Astrocyte (in vitro differentiated cells and primary cell): Measurements from ENCODE around the gene CDK6.

Source experiments
- CTCF ChIP-seq: IDR thresholded peaks from 2 replicates; pipeline ENCODE4 v1.5.1; 2011; ENCODE audit warnings: low read depth, mild to moderate bottlenecking, inconsistent platforms, low read length, moderate library complexity; ENCODE audit not compliant: insufficient read depth
- EZH2 ChIP-seq: IDR thresholded peaks from 2 replicates; pipeline ENCODE4 v1.6.1; 2012; ENCODE audit warnings: mild to moderate bottlenecking, low read length, inconsistent platforms; ENCODE audit not compliant: insufficient read depth

GRCh38 chr7:92841192-92841591 is 4.8 kb upstream of the CDK6 start:
- TF ChIP-seq CTCF (no peak), EZH2 (no peak)
